Measurements from ENCODE around the gene MAGI2. TPM values are rescaled to one million over a fixed set of nuclear protein-coding genes. Genes with fewer than 3 reads are reported as not detected.

MAGI2 gene
- total and polyA plus RNA-seq, 8 donors, result 6.1 to 9.2 (median 7.1) TPM

DNA sequence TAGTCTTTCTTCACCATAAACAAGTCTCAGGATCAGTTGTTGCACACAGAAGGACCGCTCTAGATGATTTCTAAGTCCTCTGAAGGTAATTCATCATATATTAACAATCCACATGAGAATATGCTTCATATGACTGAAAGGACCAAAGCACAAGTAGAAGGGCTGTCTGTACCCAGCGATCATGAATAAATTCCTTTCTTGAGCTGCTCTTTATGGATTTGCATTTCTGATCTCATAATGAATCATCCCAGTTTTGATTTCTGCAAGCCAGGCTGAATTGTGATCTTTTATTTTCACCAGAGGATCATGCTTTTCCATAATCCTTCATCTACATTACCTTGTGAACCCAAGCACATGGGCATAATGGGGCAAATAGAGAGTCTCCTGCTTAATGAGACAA, 675.6 kb downstream of the MAGI2 start:
- Histone ChIP-seq H3K36me3 (no peaks in the 10 kb centered on the region), H3K4me1 (no peaks in the 10 kb centered on the region), H3K27me3 (no peaks in the 10 kb centered on the region), H3K4me3 (no peak overlapping the region), H3K27ac (no peak overlapping the region), H3K9me3 (no peaks in the 10 kb centered on the region)
- intact Hi-C loops (cut with DNase I), result no loop called here
- no peak for ATAC-seq
- TF ChIP-seq, protein P1, sequence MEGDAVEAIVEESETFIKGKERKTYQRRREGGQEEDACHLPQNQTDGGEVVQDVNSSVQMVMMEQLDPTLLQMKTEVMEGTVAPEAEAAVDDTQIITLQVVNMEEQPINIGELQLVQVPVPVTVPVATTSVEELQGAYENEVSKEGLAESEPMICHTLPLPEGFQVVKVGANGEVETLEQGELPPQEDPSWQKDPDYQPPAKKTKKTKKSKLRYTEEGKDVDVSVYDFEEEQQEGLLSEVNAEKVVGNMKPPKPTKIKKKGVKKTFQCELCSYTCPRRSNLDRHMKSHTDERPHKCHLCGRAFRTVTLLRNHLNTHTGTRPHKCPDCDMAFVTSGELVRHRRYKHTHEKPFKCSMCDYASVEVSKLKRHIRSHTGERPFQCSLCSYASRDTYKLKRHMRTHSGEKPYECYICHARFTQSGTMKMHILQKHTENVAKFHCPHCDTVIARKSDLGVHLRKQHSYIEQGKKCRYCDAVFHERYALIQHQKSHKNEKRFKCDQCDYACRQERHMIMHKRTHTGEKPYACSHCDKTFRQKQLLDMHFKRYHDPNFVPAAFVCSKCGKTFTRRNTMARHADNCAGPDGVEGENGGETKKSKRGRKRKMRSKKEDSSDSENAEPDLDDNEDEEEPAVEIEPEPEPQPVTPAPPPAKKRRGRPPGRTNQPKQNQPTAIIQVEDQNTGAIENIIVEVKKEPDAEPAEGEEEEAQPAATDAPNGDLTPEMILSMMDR (IDR thresholded peaks at IDR 0.05), result no peak
- no peak for DNase-seq

DNA sequence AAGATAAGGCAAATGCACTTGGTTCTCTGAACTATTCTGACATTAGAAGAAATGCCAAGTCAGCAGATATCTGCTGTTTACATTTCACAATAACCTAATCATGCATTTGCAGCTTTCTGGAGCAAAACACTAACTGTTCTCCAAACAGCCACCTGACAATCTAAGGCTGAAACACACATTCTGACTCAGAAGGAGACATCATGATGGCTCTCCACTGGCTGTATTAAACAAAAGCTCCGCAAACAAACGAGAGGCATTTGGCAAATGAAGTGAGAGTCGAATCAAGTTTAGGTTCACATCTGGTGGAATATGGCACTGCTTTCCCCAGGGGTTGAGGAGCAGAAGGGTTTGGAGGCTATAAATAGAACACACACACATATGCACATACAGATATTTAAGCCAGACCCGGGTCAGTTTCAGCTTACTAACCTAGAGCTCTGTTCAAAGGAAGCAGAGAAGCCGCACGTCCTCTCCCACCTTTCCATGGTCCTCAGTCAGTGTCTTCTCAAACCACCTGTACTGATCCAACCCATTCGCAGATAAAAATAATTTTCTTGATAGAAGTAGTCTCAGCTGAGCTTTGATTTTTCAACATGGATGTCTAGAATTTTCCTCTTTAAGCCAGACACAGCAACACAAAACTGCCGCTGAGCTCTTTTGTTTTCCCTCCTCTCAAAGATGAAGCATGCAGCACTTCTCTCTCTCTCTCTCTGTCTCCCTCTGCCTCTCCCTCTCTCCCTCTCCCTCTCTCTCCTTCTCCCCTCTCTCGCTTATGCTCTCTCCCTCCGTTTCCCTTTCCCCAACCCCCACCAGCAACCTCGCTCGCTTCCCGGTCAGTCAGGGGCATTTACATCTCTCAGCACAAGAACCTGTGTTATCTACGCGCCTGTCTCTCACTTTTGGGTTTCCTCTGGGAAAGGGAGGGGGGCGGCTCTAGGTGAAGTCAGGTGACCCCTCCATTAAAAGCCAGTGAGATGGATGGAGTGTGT, 682.8 kb downstream of the MAGI2 start:
- H3K27ac ChIP-seq, result no peak overlapping the region
- ATAC-seq (peak; percentile 32), DNase-seq (no peak)
- H3K9me3 ChIP-seq, result no peaks in the 10 kb centered on the region
- H3K27me3 ChIP-seq, result peaks cover 0 to 6% of the 10 kb centered on the region in 2 donors
- peaks cover 0 to 5% of the 10 kb centered on the region in 2 donors for H3K4me1 ChIP-seq
- intact Hi-C loops (cut with DNase I), result no loop called here
- no peak overlapping the region for H3K4me3 ChIP-seq
- H3K36me3 ChIP-seq, result no peaks in the 10 kb centered on the region
- TF ChIP-seq, protein P1 (IDR thresholded peaks at IDR 0.05), result no peak

DNA sequence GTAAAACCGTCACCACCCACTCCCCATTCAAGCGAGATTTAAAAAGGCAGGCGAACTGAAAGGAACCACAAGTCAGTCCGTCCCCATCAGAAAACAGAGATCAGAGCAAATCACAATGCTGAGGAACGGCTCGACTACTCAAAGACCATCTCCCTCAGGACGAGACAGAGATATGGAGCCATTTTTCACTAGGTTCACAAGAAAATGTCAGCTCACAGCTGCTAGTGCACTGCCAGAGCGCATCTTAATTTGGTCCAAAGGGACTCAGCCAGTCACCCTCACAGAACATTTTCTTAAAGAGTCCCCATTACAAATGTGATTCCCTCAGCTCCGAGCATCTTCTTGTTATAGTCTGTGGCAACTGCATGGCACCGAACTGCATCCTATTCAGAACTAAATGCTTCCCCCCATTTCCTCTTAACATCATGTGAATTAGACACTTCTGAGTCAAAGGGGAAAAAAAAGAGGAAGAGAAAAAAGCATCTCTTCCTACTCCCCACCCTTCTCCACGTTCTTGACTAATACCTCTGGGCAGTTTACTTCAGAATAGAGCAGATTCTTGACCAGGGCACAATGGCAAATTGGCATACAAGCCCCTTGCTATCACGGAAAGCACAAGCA, 683.9 kb downstream of the MAGI2 start:
- TF ChIP-seq, protein P1 (IDR thresholded peaks at IDR 0.05), result no peak
- Histone ChIP-seq H3K9me3 (no peaks in the 10 kb centered on the region), H3K27me3 (peaks cover 0 to 6% of the 10 kb centered on the region in 2 donors), H3K4me3 (no peak overlapping the region), H3K36me3 (no peaks in the 10 kb centered on the region), H3K4me1 (peaks cover 0 to 5% of the 10 kb centered on the region in 2 donors), H3K27ac (no peak overlapping the region)
- intact Hi-C loops (cut with DNase I), result no loop called here
- no peak for ATAC-seq
- no peak for DNase-seq

DNA sequence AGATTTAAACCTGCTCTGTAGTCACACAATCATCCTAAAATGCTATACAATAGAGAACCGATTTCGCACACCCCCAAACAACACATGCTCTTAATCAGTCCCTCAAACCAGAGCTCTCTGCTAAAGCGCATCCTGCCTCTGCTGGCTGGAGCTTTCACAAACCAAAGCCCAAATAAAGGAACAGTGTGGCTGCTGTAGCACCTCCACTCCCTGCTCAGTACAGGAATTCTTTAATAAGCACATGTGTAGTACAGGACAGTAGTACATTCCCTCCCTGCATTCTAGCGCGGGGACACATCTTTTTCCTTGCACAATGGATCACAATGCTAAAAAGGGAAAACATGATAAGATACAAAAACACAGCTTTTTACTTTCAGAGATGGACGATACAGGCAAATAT, 684.6 kb downstream of the MAGI2 start:
- Histone ChIP-seq H3K9me3 (no peaks in the 10 kb centered on the region), H3K36me3 (no peaks in the 10 kb centered on the region), H3K27me3 (peaks cover 0 to 6% of the 10 kb centered on the region in 2 donors), H3K4me1 (peaks cover 0 to 5% of the 10 kb centered on the region in 2 donors), H3K4me3 (no peak overlapping the region), H3K27ac (no peak overlapping the region)
- TF ChIP-seq, protein P1 (IDR thresholded peaks at IDR 0.05), result no peak
- ATAC-seq (no peak), DNase-seq (no peak)
- intact Hi-C loops (cut with DNase I), result no loop called here

Measured in left lung (tissue), 10 donors.